HepG2 (cell line): ENCODE results near the gene CHST12. TPM values are rescaled to one million over a fixed set of nuclear protein-coding genes. Genes with fewer than 3 reads are reported as not detected.

Experiments
- ATAC-seq: fragments of 200-7000 bp; cut with Tn5 transposase; 3 replicates; pipeline ENCODE4 v1.9.1; 2020; ENCODE audit warnings: mild to moderate bottlenecking, moderate library complexity
- BruUV-seq: library from RNA; stranded (reverse); fragments of 400-500 nt; replicated peaks from 2 replicates; lab custom pipeline; 2021; lab: Mats Ljungman, UMichigan
- CTCF ChIA-PET: fragments of 300-600 bp; formaldehyde crosslinking; extraction: SDS; loops from one replicate; lab custom pipeline; 2021; ENCODE audit warnings: low total read pairs, inconsistent platforms, low intra/inter-chr PET ratio; lab: Yijun Ruan, JAX
- POLR2A ChIA-PET: fragments of 350-600 bp; sonication (Branson Sonifier 250); formaldehyde crosslinking; loops from one replicate; lab custom pipeline; 2020; ENCODE audit warnings: antibody characterized with exemption, inconsistent platforms; lab: Yijun Ruan, JAX
- DNase-seq: peaks from one replicate; pipeline ENCODE4 v3.0.0-alpha.2; 2015; ENCODE audit warnings: low spot score
- FAIRE-seq: peaks from 3 replicates; lab custom pipeline; 2011; peaks lifted over from hg19 to GRCh38; lab: Jason Lieb, UNC
- H2AFZ ChIP-seq: one replicate; pipeline ENCODE4 v1.6.1; 2011; ENCODE audit warnings: low read length, inconsistent platforms
- H3K27ac ChIP-seq: fragments of 300-600 bp; 3 replicates; pipeline ENCODE4 v1.8.0; 2011; ENCODE audit warnings: mixed run types, mild to moderate bottlenecking, mixed read lengths, low read length, inconsistent platforms; ENCODE audit not compliant: insufficient read depth; ENCODE audit errors: extremely low read length
- H3K27me3 ChIP-seq, 2 experiments: fragments of 200-600 bp in 1 of 2; 2 replicates in 1 of 2; 3 replicates in 1 of 2; pipeline versions ENCODE4 v1.6.0 to v1.8.0; 2011; ENCODE audit warnings: low read length in 2 of 2, mild to moderate bottlenecking in 2 of 2, moderate library complexity in 2 of 2, inconsistent platforms in 1 of 2; ENCODE audit not compliant: insufficient read depth in 2 of 2, control insufficient read depth in 1 of 2
- H3K36me3 ChIP-seq, 2 experiments: fragments of 200-600 bp in 1 of 2; replicated peaks in 1 of 2; 2 replicates in 1 of 2; 3 replicates in 1 of 2; pipeline versions ENCODE4 v1.5.1 to v1.8.0; 2011; ENCODE audit warnings: low read length in 2 of 2, inconsistent platforms in 1 of 2; ENCODE audit not compliant: insufficient read depth in 2 of 2, control insufficient read depth in 1 of 2
- H3K4me1 ChIP-seq: 2 replicates; pipeline ENCODE4 v1.5.1; 2012; ENCODE audit warnings: low read length, inconsistent platforms; ENCODE audit not compliant: insufficient read depth
- H3K4me2 ChIP-seq: 2 replicates; pipeline ENCODE4 v1.6.0; 2011; ENCODE audit warnings: low read depth, low read length, inconsistent platforms
- H3K4me3 ChIP-seq, 3 experiments: fragments of 200-600 bp in 1 of 3; sonication (generic), shearing (Covaris generic) in 1 of 3; replicated peaks in 1 of 3; 2 replicates each; pipeline ENCODE4 v1.5.1; 2011 to 2016; ENCODE audit warnings: low read length in 3 of 3, inconsistent platforms in 2 of 3, low read depth in 2 of 3, mild to moderate bottlenecking in 2 of 3, control low read depth in 1 of 3, mixed read lengths in 1 of 3; ENCODE audit not compliant: insufficient read depth in 1 of 3
- H3K79me2 ChIP-seq: one replicate; pipeline ENCODE4 v1.6.1; 2011; ENCODE audit warnings: low read length, inconsistent platforms; ENCODE audit not compliant: insufficient read depth
- H3K9ac ChIP-seq: 2 replicates; pipeline ENCODE4 v1.6.0; 2011; ENCODE audit warnings: mild to moderate bottlenecking, low read depth, low read length, inconsistent platforms; ENCODE audit not compliant: insufficient read depth
- H3K9me3 ChIP-seq: 2 replicates; pipeline ENCODE4 v1.5.1; 2012; ENCODE audit warnings: mild to moderate bottlenecking, low read length
- H4K20me1 ChIP-seq: 2 replicates; pipeline ENCODE4 v1.6.0; 2011; ENCODE audit warnings: inconsistent platforms, mild to moderate bottlenecking, low read length, moderate library complexity; ENCODE audit not compliant: insufficient read depth
- ATRX ChIP-seq: sonication (generic); formaldehyde crosslinking; IDR thresholded peaks from 2 replicates; pipeline ENCODE4 v1.4.0; 2020; ENCODE audit warnings: missing genetic modification reagents, borderline replicate concordance
- CHD4 ChIP-seq: fragments of 200-600 bp; sonication (generic); IDR thresholded peaks from 2 replicates; pipeline ENCODE4 v1.7.0; 2017; ENCODE audit warnings: mild to moderate bottlenecking, low read length, borderline replicate concordance
- CSRNP1 ChIP-seq: sonication (generic); formaldehyde crosslinking; IDR thresholded peaks from 2 replicates; pipeline ENCODE4 v1.8.1; 2023; ENCODE audit warnings: mild to moderate bottlenecking, missing genetic modification reagents
- ERF ChIP-seq: IDR thresholded peaks from 2 replicates; pipeline ENCODE4 v1.6.1; 2018; ENCODE audit warnings: missing biosample characterization, missing genetic modification reagents
- GTF3A ChIP-seq: sonication (generic); formaldehyde crosslinking; conservative IDR thresholded peaks from 2 replicates; pipeline ENCODE4 v1.4.0; 2020; ENCODE audit warnings: mild to moderate bottlenecking, missing genetic modification reagents
- PHF20 ChIP-seq: sonication (generic); formaldehyde crosslinking; IDR thresholded peaks from 2 replicates; pipeline ENCODE4 v1.5.0; 2020; ENCODE audit warnings: mild to moderate bottlenecking, missing genetic modification reagents
- ZNF276 ChIP-seq: sonication (generic); formaldehyde crosslinking; IDR thresholded peaks from 2 replicates; pipeline ENCODE4 v1.4.0; 2020; ENCODE audit warnings: mild to moderate bottlenecking, low read depth, missing genetic modification reagents
- ZNF292 ChIP-seq: sonication (generic); formaldehyde crosslinking; IDR thresholded peaks from 2 replicates; pipeline ENCODE4 v1.8.1; 2022; ENCODE audit warnings: mild to moderate bottlenecking, low read depth, missing genetic modification reagents, borderline replicate concordance
- ZNF770 ChIP-seq: sonication (generic); formaldehyde crosslinking; IDR thresholded peaks from 2 replicates; pipeline ENCODE4 v1.5.0; 2020; ENCODE audit warnings: mild to moderate bottlenecking, missing genetic modification reagents
- WGBS: methylation state at CpG from one replicate; pipeline ENCODE4 v1.1.6; 2017; ENCODE audit warnings: low lambda C conversion rate; 5-methylcytosine and 5-hydroxymethylcytosine counted together
- in situ Hi-C: cut with HindIII; loops from 2 replicates; pipeline ENCODE4 v1.10.0; 2017; ENCODE audit warnings: low pct_unique_long_range_greater_than_20kb; ENCODE audit not compliant: extremely low pct_ligation_motif_present
- intact Hi-C: fragments of 100-400 bp; cut with micrococcal nuclease; formaldehyde crosslinking; loops from one replicate; pipeline ENCODE4 v1.10.0; 2022; ENCODE audit not compliant: unreplicated experiment
- polyA plus RNA-seq, 8 experiments: library from polyadenylated mRNA; depleted of rRNA in 3 of 8; stranded (reverse) in 7 of 8; unstranded in 1 of 8; fragments of >200 nt; fragmentation: Illumina TruSeq in 4 of 8; extraction: Trizol in 4 of 8; gene quantifications; 2 replicates each; pipeline versions ENCODE4 v1.2.1 to v1.2.3, GENCODE V29; 2011 to 2016; ENCODE audit warnings: low read depth in 4 of 8, missing spikeins in 1 of 8, mixed read lengths in 1 of 8; ENCODE audit not compliant: insufficient read depth in 1 of 8
- total RNA-seq, 5 experiments: library from RNA; depleted of rRNA; stranded (reverse); fragments of >200 nt; fragmentation: Illumina TruSeq; extraction: Trizol; gene quantifications; 2 replicates each; pipeline ENCODE4 v1.2.3, GENCODE V29; 2016; ENCODE audit warnings: low read depth in 1 of 5

CHST12 gene
- total and polyA plus RNA-seq, 2 of the 13 experiments (the other 11 are each of a cell fraction or from before 2014, with no cell fraction given) = 6.4 to 15.8 TPM

- H3K4me1 ChIP-seq = peaks cover 60% of the 10 kb centered on the region
- POLR2A ChIA-PET = interaction anchor here (1.0 to 2.7 kb wide), 6 partner anchors 9 to 292 kb away, joined by 3 to 23 read pairs (median 4); no protein-coding TSS in a partner anchor
- 43% methylated on average over 6 of the region's 6 CpGs for WGBS
- ATAC-seq (no peak), DNase-seq (no peak), FAIRE-seq (no peak)
- H3K4me2 ChIP-seq = peak overlapping the region; percentile 100
- H3K79me2 ChIP-seq = peaks cover 27% of the 10 kb centered on the region
- H4K20me1 ChIP-seq = peaks cover 8% of the 10 kb centered on the region; the same call in 1 of the 2 replicates
- no peaks in the 10 kb centered on the region for H3K27me3 ChIP-seq
- 0 out of 2 replicates have a peak, but pooled peaks have one; percentile 32 for TF ChIP-seq GTF3A (CRISPR knock-in tag)
- no peak for TF ChIP-seq ATRX (CRISPR knock-in tag)
- TF ChIP-seq CHD4 = 0 out of 2 replicates have a peak, but pooled peaks have one; percentile 5
- TF ChIP-seq ZNF770 (CRISPR knock-in tag) = peak; percentile 95
- TF ChIP-seq ERF (CRISPR knock-in tag) = no peak
- TF ChIP-seq ZNF292 (CRISPR knock-in tag) = no peak
- TF ChIP-seq PHF20 = 0 out of 2 replicates have a peak, but pooled peaks have one; percentile 26
- 0 out of 2 replicates have a peak, but pooled peaks have one; percentile 13 for TF ChIP-seq CSRNP1 (CRISPR knock-in tag)
- TF ChIP-seq ZNF276 (CRISPR knock-in tag) = 0 out of 2 replicates have a peak, but pooled peaks have one; percentile 3
- no peaks in the 10 kb centered on the region for H3K36me3 ChIP-seq
- intact Hi-C loops (no loop called here), in situ Hi-C loops (no loop called here)
- H3K9me3 ChIP-seq = no peaks in the 10 kb centered on the region
- BruUV-seq = TSS peak; percentile 98
- H2AFZ ChIP-seq = no peak overlapping the region
- H3K4me3 ChIP-seq = peak overlapping the region; percentile 57 to 87 (median 80)
- H3K27ac ChIP-seq = peak overlapping the region; percentile 70
- CTCF ChIA-PET = no interaction called here
- H3K9ac ChIP-seq = peak overlapping the region; percentile 78
These were observed 761 bp upstream of the CHST12 start for GRCh38 chr7:2402687-2403013.
